HG02981 (cell line): ENCODE data around the gene ADIRF.
"Not testable (repeated sequence)": the region's sequence is repeated elsewhere in the genome, so short reads cannot be mapped to it uniquely, and the experiment has no call there.

Experiments
- ATAC-seq: cut with Tn5 transposase; IDR thresholded peaks from one replicate; pipeline ENCODE4 v1.9.1; 2021; ENCODE audit warnings: mild to moderate bottlenecking, moderate library complexity; ENCODE audit not compliant: unreplicated experiment

The ADIRF gene

DNA sequence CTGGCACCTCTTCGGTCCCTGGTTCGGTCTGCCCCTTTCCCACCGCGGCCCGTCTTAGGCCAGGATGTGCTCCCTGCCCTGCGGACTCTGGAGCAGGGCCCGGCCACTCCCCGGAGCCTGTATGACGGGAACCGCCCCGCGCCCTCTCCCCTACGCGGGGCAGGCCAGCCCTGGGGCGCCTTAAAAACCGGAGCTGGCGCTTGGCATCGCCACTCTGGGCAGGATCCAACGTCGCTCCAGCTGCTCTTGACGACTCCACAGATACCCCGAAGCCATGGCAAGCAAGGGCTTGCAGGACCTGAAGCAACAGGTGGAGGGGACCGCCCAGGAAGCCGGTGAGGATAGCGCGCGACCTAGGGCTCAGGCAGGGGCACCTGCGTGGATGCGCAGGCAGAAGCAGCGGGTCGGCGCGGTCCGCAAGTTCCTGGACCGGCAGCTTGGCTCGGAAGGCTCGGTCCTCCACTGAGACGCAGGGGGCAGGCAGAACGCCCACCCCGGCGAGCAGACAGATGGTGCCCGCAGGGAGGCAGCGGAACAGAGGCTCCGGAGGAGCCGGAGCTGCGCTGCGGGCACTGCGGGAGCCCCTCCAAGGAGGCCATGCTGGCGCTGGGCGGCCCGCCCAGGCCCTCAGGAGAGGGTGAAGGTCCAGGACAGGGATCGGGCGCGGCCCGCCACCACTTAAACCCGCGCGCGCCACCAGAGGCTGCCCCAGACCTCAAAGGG, at the start of gene ADIRF:
Gene ADIRF, plus strand, starts transcription at position 212 of the 723 bp plus-strand sequence. Its CDS starts 63 bp downstream, at position 275.
- ATAC-seq = no peak

DNA sequence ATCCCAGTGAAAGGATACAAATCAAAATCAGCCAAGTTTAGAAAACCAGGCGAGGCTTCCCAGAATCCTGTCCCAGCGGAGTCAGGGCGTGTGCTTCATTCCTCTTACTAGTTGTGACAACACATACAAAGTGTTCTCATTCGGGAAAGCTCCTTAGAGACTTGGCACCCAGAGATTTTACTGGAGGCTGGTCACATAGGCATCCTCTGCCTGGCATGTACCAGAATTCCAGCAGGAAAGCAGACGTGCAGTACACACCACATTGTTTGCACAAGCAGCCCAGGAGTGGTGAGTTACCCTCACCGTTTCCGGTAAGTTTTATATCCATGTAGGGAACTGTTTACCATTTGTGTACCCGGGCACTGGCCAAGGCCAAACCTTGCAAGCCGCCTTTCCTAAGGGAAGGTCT, 45.7 kb upstream of the ADIRF start:
- no peak for ATAC-seq

DNA sequence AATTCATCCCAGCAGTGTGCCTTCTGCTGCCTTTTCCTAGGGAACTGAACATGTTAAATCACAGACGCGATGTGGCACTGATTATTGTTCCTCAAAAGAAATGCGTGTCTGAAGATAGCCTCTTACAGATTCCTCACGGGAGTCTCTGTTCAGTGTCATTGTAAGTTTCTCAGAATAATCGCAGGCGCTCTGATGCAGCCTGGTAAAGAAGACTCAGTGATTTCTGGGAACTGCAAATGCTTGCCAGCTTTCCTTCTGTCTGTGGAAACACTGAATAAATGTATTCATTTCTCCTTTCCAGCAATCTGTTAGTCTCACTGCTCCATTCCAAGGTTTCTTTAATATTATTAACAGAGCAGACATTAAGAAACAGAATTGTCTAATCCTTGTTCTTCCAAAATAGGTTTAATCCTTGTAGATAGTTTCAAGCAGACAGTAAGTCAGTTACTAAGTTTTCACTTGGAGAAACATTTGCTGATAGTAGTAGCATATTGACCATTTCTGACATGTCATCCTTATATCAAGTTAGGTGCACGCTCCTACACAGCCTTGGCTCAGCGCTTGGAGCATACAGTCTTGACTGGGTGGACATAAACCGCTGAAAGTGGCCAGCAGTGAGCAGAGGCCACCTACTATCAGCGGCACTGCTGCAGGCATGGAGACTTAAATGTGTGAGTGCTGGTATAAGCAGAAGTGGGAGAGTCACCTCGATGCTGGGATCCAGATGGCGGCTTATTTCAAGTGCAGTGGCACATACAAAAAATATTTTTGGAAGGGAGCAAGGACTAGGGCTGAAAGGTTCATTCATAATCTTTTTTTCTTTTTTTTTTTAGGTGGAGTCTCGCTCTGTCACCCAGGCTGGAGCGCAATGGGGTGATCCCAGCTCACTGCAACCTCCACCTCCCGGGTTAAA, 38.6 kb upstream of the ADIRF start:
- ATAC-seq = no peak

DNA sequence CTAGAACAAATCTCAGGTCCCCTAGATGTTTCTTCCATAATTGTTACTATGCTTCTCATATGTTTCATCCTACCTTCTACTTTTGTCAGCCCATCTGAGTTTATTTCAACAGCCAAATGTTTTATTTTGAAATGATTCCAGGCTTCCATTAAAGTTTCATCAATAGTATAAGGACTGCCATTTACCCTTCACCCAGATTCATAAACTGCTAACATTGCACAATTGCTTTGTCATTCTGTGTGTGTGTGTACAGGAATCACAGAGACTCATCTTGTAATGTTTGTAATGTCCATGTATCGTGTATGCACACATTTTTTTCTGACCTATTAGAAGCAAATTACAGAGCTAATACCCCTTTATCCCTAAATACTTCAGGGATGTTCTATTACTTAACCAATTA, 36.4 kb upstream of the ADIRF start:
- ATAC-seq = no peak

DNA sequence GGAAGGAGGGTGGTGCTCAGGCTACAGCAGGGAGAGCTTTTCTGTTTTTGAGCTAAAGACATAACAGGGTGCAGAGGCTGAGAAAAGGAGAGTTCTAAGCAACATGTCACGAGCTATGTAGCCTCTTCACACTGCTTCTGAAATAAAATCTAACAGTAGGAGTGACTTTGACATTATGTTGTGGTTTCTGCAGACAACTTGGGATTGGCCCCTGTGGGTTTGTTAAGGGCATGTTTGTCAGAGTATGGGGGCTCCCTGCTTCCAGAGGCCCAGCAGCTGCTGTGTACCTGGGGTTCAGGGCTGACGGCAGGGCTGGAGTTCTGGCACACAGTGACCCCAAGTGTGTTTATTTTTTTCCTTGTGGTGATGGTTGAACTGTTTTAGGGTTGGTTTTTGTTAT, 35.6 kb upstream of the ADIRF start:
- ATAC-seq = no peak

DNA sequence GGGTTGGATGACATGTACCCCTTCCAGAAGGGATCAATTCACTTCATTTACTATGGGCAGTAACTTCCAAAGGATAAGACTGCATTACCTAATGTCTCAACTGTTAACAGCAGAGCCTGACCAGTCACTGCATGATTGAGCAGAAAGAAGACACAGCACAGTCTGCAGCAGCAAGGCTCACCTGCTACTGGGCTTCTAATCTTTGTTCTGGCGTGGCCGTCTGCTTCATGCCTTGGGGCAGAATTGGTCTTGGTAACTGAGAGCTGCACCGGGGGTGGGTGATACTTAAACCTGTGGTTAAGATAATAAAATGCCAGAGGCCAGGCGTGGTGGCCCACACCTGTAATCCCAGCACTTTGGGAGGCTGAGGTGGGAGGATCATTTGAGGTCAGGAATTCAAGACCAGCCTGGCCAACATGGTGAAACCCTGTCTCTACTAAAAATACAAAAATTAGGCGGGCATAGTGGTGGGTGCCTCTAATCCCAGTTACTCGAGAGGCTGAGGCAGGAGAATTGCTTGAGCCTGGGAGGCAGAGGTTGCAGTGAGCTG, 34.0 kb upstream of the ADIRF start:
- not testable (repeated sequence) for ATAC-seq

DNA sequence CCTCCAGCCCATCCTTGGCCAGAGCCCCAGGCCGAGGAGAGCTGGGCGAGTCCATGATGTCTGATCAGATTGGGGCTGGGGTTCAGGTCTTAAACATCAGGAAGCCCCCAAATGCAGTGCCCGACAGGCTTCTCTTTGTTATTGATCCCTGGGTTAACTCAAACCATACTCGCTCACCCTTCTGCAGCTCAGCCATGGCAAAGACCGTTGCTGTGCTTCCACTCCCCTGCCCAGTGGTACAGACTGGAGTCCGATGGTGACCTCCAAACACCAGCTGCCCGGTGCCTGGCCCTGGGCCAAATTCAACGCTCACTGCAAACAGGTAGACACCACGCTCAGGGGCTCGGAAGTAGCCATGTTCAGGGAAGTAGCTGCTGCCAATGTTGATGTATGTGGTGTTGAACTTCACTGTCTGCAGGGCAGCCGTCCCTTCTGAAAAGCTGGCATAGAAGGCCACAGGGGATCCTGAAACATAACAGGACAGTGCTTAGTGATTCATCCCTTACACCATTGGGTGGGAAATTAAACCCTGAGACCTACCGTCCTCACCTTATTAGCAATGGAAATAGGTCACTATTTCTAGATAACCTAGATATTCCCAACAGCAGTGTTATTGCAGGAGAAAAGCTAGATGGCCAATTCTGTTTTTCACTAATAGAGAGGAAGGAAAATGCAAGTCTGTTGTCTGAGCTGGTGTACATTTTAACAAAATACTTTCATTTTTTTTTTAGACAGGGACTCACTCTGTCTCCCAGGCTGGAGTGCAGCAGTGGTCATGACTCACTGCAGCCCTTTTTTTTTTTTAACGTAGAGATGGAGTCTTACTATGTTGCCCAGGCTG, 31.4 kb upstream of the ADIRF start:
- ATAC-seq = no peak

DNA sequence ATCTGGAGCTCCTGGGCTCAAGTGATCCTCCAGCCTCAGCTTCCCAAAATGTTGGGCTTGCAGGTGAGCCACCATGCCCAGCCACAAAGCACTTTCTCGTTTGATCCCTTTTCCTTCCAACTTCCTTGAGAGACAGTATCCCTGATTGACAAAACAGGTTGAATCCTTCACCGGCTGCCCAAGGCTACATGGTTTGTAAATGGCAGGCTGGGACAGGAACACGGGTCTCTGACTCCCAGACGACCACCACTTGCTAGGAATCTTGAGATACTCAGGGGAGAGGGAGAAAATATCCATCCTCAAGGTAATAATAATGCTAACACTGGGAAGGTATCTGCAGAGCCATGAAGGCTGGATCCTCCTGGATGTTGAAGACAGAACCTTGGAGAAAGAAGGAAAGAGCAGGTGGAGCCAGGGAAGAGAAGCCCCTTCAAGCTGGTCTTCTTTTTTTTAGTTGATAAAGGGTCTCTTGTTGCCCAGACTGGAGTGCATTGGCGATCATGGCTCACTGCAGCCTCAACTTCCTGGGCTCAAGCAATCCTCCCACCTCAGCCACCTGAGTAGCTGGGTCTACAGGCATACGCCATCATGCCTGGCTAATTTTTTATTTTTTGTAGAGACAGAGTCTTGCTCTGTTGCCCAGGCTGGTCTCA, 30.7 kb upstream of the ADIRF start:
- no peak for ATAC-seq

DNA sequence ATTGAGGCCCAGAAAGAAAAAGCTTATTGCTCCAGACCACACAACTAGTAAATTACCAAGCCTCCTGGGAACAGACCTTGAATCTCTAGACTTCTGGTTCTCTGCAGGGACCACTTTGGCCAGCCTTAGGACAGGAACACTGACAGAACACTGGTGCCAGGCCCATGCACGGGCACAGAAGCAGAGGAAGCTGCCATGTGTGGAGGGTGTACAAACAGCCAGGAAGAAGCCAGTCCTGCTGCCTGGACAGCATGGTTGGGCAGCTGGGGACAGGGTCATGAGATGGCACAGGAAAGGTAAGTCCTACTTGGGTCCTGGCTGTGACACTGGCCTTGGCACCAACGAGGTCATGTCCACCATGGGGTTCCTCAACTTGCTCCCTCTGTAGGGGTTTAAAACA, 30.0 kb upstream of the ADIRF start:
- no peak for ATAC-seq

DNA sequence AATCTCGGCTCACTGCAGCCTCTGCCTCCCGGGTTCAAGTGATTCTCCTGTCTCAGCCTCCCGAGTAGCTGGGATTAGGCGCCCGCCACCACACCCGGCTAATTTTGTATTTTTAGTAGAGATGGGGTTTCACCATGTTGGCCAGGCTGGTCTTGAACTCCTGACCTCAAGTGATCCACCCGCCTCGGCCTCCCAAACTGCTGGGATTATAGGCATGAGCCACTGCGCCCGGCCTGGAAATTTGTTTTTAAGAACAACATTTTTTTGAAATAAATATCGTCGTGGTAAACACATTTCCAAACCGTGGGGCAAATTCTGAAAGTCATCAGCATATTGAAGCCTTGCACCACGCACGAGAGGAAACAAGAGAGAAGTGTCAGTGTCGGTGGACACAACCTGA, 28.2 kb upstream of the ADIRF start:
- not testable (repeated sequence) for ATAC-seq

DNA sequence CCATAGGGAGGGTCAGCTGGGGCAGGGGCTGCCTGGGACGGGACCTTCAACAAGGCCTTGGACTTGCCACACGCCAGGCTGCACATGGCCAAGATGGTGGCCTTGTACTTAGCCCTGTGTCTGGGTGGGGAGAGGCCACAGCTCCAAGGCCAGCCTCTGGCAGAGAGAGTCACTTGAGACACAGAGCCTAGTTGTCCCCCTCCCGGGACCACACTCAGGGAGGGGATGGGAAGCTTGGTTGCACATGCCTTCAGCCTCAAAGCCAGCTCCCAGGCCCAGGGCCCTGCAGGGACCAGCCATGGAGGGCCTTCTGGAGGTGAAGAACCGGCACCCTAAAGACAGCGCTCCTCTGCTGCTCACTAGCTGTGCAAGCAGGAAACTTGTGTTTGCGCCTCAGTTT, 27.6 kb upstream of the ADIRF start:
- ATAC-seq = no peak

DNA sequence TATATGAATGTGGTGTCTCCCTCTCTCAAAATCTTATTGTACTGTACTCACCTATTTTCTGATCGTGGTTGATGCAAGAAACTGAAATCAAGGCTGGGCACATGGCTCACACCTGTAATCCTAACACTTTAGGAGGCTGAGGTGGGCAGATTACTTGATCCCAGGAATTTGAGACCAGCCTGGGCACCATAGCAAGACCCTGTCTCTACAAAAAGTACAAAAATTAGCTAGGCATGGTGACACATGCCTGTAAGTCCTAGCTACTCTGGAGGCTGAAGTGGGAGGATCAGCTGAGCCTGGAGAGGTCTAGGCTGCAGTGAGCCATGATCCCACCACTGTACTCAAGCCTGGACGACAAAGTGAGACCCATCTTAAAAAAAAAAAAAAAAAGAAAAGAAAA, 26.9 kb upstream of the ADIRF start:
- no peak for ATAC-seq

DNA sequence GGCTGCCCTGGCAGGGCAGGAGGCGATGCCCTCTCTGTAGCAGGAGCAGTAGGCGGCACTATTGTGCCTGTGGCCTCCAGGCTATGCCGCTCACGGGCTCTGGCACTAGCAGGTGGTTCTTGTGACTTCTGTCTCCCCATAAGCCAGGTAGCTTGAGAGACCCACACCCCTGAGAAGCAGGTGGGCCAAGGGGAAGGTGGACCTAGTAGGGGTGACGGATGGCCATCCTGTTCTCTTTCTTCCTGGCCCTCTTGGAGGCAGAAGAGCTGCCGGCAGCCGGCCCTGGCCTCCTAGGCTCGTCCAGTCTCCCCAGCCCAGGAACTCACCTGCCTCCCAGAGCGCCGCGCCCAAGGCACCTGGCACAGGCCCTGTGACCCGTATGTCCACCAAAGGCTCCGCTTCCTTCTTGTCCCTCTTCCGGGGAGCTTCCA, 26.3 kb upstream of the ADIRF start:
- no peak for ATAC-seq

DNA sequence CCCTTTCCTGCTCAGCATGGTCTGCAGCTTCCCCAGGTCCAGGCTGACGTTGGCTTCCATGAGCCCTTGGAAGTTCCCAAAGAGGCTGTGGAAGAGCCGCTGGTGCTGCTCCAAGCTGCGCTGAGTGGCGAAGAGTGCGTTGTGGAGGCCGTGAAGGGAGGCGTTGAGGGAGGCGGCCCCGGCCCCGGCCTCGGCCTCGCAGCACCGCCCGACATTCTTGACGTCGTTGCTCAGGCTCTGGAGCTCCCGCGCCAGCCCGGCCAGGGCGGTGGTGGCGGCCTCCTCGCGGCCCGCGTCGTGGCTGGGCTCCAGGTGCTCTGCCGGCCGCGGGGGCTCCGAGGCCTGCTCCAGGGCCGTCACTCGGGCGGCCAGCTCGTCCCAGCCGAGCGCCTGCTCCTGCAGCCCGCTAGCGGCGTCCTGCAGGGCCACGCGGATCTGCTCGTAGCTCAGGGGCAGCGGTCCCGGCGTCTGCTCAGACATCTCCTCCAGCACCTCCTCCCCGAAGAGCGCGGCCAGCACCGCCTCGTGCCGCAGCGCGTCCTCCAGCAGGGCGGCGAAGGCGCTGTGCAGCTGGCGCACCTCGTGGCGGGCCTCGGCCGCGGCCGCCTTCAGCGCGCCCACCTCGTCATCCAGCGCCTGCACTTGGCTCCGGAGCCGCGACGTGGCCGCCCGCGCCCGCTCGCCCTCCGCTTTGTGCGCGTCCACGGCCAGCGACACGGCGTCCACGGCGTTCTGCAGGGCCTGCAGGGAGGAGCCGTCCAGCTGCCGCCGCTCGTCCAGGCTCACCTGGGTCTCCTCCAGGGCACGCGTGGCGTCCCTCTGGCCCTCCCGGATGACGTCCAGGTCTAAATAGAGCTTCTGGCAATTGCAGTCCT, 25.6 kb upstream of the ADIRF start:
- no peak for ATAC-seq

DNA sequence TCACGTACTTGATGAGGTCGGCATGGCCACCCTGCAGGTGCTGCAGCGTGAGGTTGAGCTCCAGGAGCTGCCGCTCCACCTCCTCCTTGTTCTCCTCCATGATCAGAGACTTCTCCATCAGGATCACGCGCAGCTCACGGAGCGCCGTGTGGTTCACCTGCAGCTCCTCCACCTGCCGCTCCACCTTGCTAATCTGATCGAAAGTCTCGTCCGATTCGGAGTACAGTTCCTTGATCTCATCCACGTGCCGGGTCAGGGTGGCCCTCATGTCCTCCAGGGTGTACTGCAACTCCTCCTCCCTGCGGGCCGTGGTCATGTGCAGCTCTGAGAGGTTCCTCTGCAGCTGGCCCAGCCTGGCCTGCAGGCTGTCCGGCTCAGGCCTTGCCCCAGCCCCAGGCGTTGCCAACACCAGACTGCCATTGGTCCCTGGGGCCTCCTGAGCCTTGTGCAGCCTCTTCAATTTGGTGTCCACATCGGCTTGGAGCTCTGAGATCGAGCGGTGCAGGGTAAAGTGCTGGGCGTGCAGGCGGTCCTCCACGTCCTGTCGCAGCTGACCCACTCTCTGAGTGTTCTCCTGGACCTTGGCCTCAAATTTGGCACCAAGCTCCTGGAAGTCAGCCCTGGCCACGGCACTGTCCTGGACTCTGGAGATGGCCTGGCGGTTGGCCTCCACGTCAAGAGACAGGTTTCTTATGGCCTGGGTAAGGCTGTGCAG, 24.8 kb upstream of the ADIRF start:
- no peak for ATAC-seq

DNA sequence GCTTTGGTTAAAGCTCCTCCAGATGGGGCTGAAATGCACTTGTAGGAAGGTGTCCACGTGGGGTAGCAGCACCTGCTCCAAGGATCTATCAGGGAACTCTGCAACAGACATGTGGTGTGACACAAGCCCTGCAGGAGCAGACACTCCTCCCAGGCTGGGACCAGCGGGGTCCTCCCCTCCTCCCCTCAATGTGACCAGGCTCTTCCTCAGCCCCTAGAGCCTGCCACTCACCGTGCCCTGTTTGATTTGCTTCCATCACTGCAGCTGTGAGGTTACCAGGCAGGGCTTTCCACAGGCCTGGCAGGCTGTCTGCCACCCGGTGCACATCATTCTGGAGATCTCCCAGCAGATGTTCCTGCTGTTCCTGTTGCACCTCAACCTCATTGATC, 24.3 kb upstream of the ADIRF start:
- ATAC-seq = no peak

DNA sequence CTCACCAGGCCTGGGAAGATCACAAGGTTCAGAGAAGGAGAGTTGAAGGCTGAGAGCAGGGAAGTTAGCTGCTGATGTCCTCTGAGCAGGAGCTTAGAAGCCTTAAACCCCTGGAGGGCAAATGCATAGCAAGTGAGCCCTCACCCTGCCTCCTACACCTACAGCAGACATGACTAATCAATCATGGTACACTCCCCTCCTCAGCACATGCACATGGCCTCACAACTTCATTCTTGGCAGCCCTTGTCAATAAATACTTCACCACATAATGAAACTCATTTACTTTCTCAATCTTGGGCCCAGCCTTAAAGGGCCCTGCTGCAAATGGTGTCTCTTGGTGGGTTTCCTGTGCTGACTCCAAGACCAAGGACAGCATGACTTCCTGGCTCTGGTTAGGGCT, 23.8 kb upstream of the ADIRF start:
- ATAC-seq = no peak

DNA sequence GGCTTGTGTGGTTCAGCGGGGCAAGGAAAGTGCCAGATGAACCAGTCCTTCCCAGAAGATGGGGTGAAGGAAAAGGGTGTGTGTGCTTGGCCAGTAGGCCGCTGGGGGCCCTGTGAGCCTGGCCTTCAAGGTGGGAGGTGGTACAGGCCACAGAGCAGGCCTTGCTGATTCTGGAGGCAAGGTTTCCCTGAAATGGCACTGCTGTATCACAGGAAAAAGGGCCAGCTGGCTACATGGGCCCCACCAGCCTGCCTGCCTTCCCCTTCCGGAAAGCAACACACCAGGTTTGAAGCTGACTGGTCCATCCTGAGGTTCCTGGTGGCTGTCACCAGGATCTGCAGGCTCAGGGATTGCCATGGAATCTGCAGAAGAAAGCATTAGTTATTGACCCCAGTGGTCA, 23.4 kb upstream of the ADIRF start:
- ATAC-seq = no peak
